GM11168 (cell line): ENCODE results near the gene BTBD7.

Source experiments
- in situ Hi-C: fragments of 300-500 bp; cut with MboI; formaldehyde crosslinking; loops from one replicate; pipeline ENCODE4 v1.12.0; 2022; ENCODE audit warnings: low sequenced_read_pairs; ENCODE audit not compliant: unreplicated experiment

Gene BTBD7

GRCh38 chr14:93329965-93330608 lies 2.7 kb downstream of the BTBD7 start:
- in situ Hi-C loops = no loop called here

GRCh38 chr14:93328546-93328945 lies 4.3 kb downstream of the BTBD7 start:
- in situ Hi-C loops = no loop called here

- in situ Hi-C loops = no loop called here
Observed at GRCh38 chr14:93326196-93326595, 6.6 kb downstream of the BTBD7 start.

- in situ Hi-C loops = no loop called here
Observed at GRCh38 chr14:93323600-93324174, 9.1 kb downstream of the BTBD7 start.

- in situ Hi-C loops = no loop called here
Observed at GRCh38 chr14:93322929-93323599, 9.8 kb downstream of the BTBD7 start.

- in situ Hi-C loops = no loop called here
Observed at GRCh38 chr14:93320489-93320888, 12.3 kb downstream of the BTBD7 start.

- in situ Hi-C loops = no loop called here
Observed at GRCh38 chr14:93319958-93320357, 12.9 kb downstream of the BTBD7 start.

GRCh38 chr14:93319494-93319893 lies 13.3 kb downstream of the BTBD7 start:
- in situ Hi-C loops = no loop called here

- in situ Hi-C loops = no loop called here
Observed at GRCh38 chr14:93318927-93319326, 13.9 kb downstream of the BTBD7 start.

- in situ Hi-C loops = no loop called here
Observed at GRCh38 chr14:93317875-93318807, 14.7 kb downstream of the BTBD7 start.

GRCh38 chr14:93317210-93317874 lies 15.5 kb downstream of the BTBD7 start:
- in situ Hi-C loops = no loop called here

GRCh38 chr14:93316716-93317115 lies 16.1 kb downstream of the BTBD7 start:
- in situ Hi-C loops = no loop called here

GRCh38 chr14:93315575-93315974 lies 17.3 kb downstream of the BTBD7 start:
- in situ Hi-C loops = no loop called here

GRCh38 chr14:93311082-93311481 lies 21.8 kb downstream of the BTBD7 start:
- in situ Hi-C loops = no loop called here

- in situ Hi-C loops = no loop called here
Observed at GRCh38 chr14:93309427-93309966, 23.3 kb downstream of the BTBD7 start.

GRCh38 chr14:93308686-93309345 lies 24.0 kb downstream of the BTBD7 start:
- in situ Hi-C loops = no loop called here

- in situ Hi-C loops = no loop called here
Observed at GRCh38 chr14:93306812-93307211, 26.0 kb downstream of the BTBD7 start.

GRCh38 chr14:93305725-93306418 lies 27.0 kb downstream of the BTBD7 start:
- in situ Hi-C loops = no loop called here

GRCh38 chr14:93304771-93305170 lies 28.1 kb downstream of the BTBD7 start:
- in situ Hi-C loops = no loop called here
